HepG2 (cell line): ENCODE measurements around the gene PIEZO2. TPM values are rescaled to one million over a fixed set of nuclear protein-coding genes. Genes with fewer than 3 reads are reported as not detected.
A peak's percentile ranks its signal among the peaks of the same experiment; 100 is the strongest.

Experiments used
- ATF1 ChIP-seq: IDR thresholded peaks from 2 replicates; pipeline ENCODE4 v1.6.1; 2016; ENCODE audit warnings: mild to moderate bottlenecking, control low read depth
- BATF2 ChIP-seq: sonication (generic); formaldehyde crosslinking; IDR thresholded peaks from 2 replicates; pipeline ENCODE4 v1.8.0; 2022; ENCODE audit warnings: mild to moderate bottlenecking, missing genetic modification reagents, moderate library complexity
- CCDC6 ChIP-seq: sonication (generic); formaldehyde crosslinking; IDR thresholded peaks from 2 replicates; pipeline ENCODE4 v1.8.1; 2022; ENCODE audit warnings: mild to moderate bottlenecking, missing genetic modification reagents, moderate library complexity
- DNMT1 ChIP-seq: sonication (generic); formaldehyde crosslinking; IDR thresholded peaks from 2 replicates; pipeline ENCODE4 v1.5.1; 2020; ENCODE audit warnings: mild to moderate bottlenecking, missing genetic modification reagents
- GATA4 ChIP-seq: sonication (generic); IDR thresholded peaks from 2 replicates; pipeline ENCODE4 v1.6.1; 2016; ENCODE audit warnings: antibody characterized with exemption, low read depth, borderline replicate concordance
- GFI1 ChIP-seq: sonication (generic); formaldehyde crosslinking; IDR thresholded peaks from 2 replicates; pipeline ENCODE4 v1.5.0; 2020; ENCODE audit warnings: missing genetic modification reagents, mild to moderate bottlenecking, borderline replicate concordance
- HHEX ChIP-seq: IDR thresholded peaks from 2 replicates; pipeline ENCODE4 v1.6.1; 2016; ENCODE audit warnings: control low read depth
- KAT2B ChIP-seq: fragments of 150-350 bp; IDR thresholded peaks from 2 replicates; pipeline ENCODE4 v1.6.1; 2014; ENCODE audit warnings: low read depth, low read length, borderline replicate concordance
- KAT8 ChIP-seq: IDR thresholded peaks from 2 replicates; pipeline ENCODE4 v1.6.1; 2016; ENCODE audit warnings: missing genetic modification reagents, missing compliant biosample characterization
- KLF6 ChIP-seq: IDR thresholded peaks from 2 replicates; pipeline ENCODE4 v1.8.0; 2016; ENCODE audit warnings: missing biosample characterization, missing genetic modification reagents
- MAFK ChIP-seq, 2 experiments: IDR thresholded peaks in 1 of 2; conservative IDR thresholded peaks in 1 of 2; 2 replicates each; pipeline ENCODE4 v1.6.1; 2011; ENCODE audit warnings: improper control_type of control experiment in 2 of 2, low read length in 2 of 2
- MBD4 ChIP-seq: IDR thresholded peaks from 2 replicates; pipeline ENCODE4 v1.6.1; 2012; ENCODE audit warnings: low read length, inconsistent platforms, borderline replicate concordance
- MXD1 ChIP-seq: sonication (generic); formaldehyde crosslinking; IDR thresholded peaks from 2 replicates; pipeline ENCODE4 v1.4.0; 2020; ENCODE audit warnings: mild to moderate bottlenecking, missing genetic modification reagents
- NBN ChIP-seq: fragments of 450-650 bp; conservative IDR thresholded peaks from 2 replicates; pipeline ENCODE4 v1.6.1; 2017
- NFE2L2 ChIP-seq: fragments of 150-350 bp; IDR thresholded peaks from 2 replicates; pipeline ENCODE4 v1.6.1; 2014; ENCODE audit warnings: low read length
- SKIL ChIP-seq: sonication (generic); formaldehyde crosslinking; IDR thresholded peaks from 2 replicates; pipeline ENCODE4 v1.8.0; 2022; ENCODE audit warnings: missing genetic modification reagents, mild to moderate bottlenecking, moderate library complexity, borderline replicate concordance
- SMAD1 ChIP-seq: sonication (generic); formaldehyde crosslinking; IDR thresholded peaks from 2 replicates; pipeline ENCODE4 v1.4.0; 2020; ENCODE audit warnings: missing genetic modification reagents, low read depth, mild to moderate bottlenecking, borderline replicate concordance
- SNRNP70 ChIP-seq: fragments of 200-400 bp; formaldehyde crosslinking; IDR thresholded peaks from 2 replicates; pipeline ENCODE4 v1.6.1; 2017; ENCODE audit warnings: mild to moderate bottlenecking, low read depth, low read length, moderate library complexity
- TCF7 ChIP-seq: sonication (generic); IDR thresholded peaks from 2 replicates; pipeline ENCODE4 v1.6.1; 2016; ENCODE audit warnings: antibody characterized with exemption, low read depth
- ZBTB37 ChIP-seq: sonication (generic); formaldehyde crosslinking; IDR thresholded peaks from 2 replicates; pipeline ENCODE4 v1.4.0; 2020; ENCODE audit warnings: mild to moderate bottlenecking, missing genetic modification reagents
- ZBTB38 ChIP-seq: sonication (generic); formaldehyde crosslinking; IDR thresholded peaks from 2 replicates; pipeline ENCODE4 v1.5.1; 2020; ENCODE audit warnings: mild to moderate bottlenecking, missing genetic modification reagents
- ZNF232 ChIP-seq: sonication (generic); formaldehyde crosslinking; IDR thresholded peaks from 2 replicates; pipeline ENCODE4 v1.4.0; 2020; ENCODE audit warnings: missing genetic modification reagents, borderline replicate concordance
- ZNF354B ChIP-seq: sonication (generic); formaldehyde crosslinking; IDR thresholded peaks from 2 replicates; pipeline ENCODE4 v1.8.0; 2022; ENCODE audit warnings: mild to moderate bottlenecking, missing genetic modification reagents
- ZNF761 ChIP-seq: sonication (generic); formaldehyde crosslinking; conservative IDR thresholded peaks from 2 replicates; pipeline ENCODE4 v1.4.0; 2020; ENCODE audit warnings: mild to moderate bottlenecking, missing genetic modification reagents
- ZNF773 ChIP-seq: sonication (generic); formaldehyde crosslinking; IDR thresholded peaks from 2 replicates; pipeline ENCODE4 v1.4.0; 2020; ENCODE audit warnings: missing genetic modification reagents, borderline replicate concordance
- ZNF776 ChIP-seq: sonication (generic); formaldehyde crosslinking; IDR thresholded peaks from 2 replicates; pipeline ENCODE4 v1.4.0; 2020; ENCODE audit warnings: mild to moderate bottlenecking, missing genetic modification reagents
- ZNF841 ChIP-seq: sonication (generic); formaldehyde crosslinking; IDR thresholded peaks from 2 replicates; pipeline ENCODE4 v1.8.1; 2023; ENCODE audit warnings: missing genetic modification reagents, borderline replicate concordance
- ZSCAN12 ChIP-seq: sonication (generic); formaldehyde crosslinking; IDR thresholded peaks from 2 replicates; pipeline ENCODE4 v1.9.0; 2021; ENCODE audit warnings: mild to moderate bottlenecking, missing genetic modification reagents
- polyA plus RNA-seq, 8 experiments: library from polyadenylated mRNA; depleted of rRNA in 3 of 8; stranded (reverse) in 7 of 8; unstranded in 1 of 8; fragments of >200 nt; fragmentation: Illumina TruSeq in 4 of 8; extraction: Trizol in 4 of 8; gene quantifications; 2 replicates each; pipeline versions ENCODE4 v1.2.1 to v1.2.3, GENCODE V29; 2011 to 2016; ENCODE audit warnings: low read depth in 4 of 8, missing spikeins in 1 of 8, mixed read lengths in 1 of 8; ENCODE audit not compliant: insufficient read depth in 1 of 8
- total RNA-seq, 5 experiments: library from RNA; depleted of rRNA; stranded (reverse); fragments of >200 nt; fragmentation: Illumina TruSeq; extraction: Trizol; gene quantifications; 2 replicates each; pipeline ENCODE4 v1.2.3, GENCODE V29; 2016; ENCODE audit warnings: low read depth in 1 of 5

The PIEZO2 gene
- total and polyA plus RNA-seq, 2 of the 13 experiments (the other 11 are each of a cell fraction or from before 2014, with no cell fraction given), result 15.2 to 27.2 TPM

GRCh38 chr18:11149441-11150270 lies at the start of gene PIEZO2 (continued):
- no peak for TF ChIP-seq ZNF841 (CRISPR knock-in tag)
- peak; percentile 60; the same call in 1 of the 2 replicates for TF ChIP-seq KLF6 (CRISPR knock-in tag)
- TF ChIP-seq MBD4, result no peak
- TF ChIP-seq MXD1, result no peak
- TF ChIP-seq NFE2L2, result no peak
- no peak for TF ChIP-seq NBN
- peak; percentile 71 for TF ChIP-seq ZNF773
- no peak for TF ChIP-seq TCF7
- no peak for TF ChIP-seq GATA4
- TF ChIP-seq ZNF354B, result no peak
- TF ChIP-seq BATF2, result peak; percentile 63
- TF ChIP-seq ZNF232 (CRISPR knock-in tag), result peak; percentile 85; the same call in 1 of the 2 replicates
- 0 out of 2 replicates have a peak, but pooled peaks have one; percentile 56 for TF ChIP-seq ZNF761 (CRISPR knock-in tag)
- TF ChIP-seq ZBTB37, result no peak
- no peak for TF ChIP-seq ZNF776 (CRISPR knock-in tag)
- TF ChIP-seq SMAD1 (CRISPR knock-in tag), result no peak
- peak; percentile 39; the same call in 1 of the 2 replicates for TF ChIP-seq KAT8 (CRISPR knock-in tag)
- TF ChIP-seq KAT2B, result no peak
- TF ChIP-seq DNMT1 (CRISPR knock-in tag), result no peak
- no peak for TF ChIP-seq MAFK (conservative IDR thresholded peaks at IDR 0.05 in 1 of 2, IDR thresholded peaks at IDR 0.05 in 1 of 2; ENCODE audit: low read length in 2 of 2)
- TF ChIP-seq ATF1, result no peak
- TF ChIP-seq GFI1 (CRISPR knock-in tag), result peak; percentile 60; the same call in 1 of the 2 replicates
- TF ChIP-seq CCDC6 (CRISPR knock-in tag), result 0 out of 2 replicates have a peak, but pooled peaks have one; percentile 32
- TF ChIP-seq SKIL (CRISPR knock-in tag), result no peak; the same call in 1 of the 2 replicates
- TF ChIP-seq HHEX (CRISPR knock-in tag), result no peak
- TF ChIP-seq ZSCAN12 (CRISPR knock-in tag), result peak; percentile 93; the same call in 1 of the 2 replicates
- TF ChIP-seq ZBTB38 (CRISPR knock-in tag), result no peak
- no peak for TF ChIP-seq SNRNP70
